Gastroesophageal sphincter (tissue), 2 donors: ENCODE data around the gene GRK5.

Source experiments
- EP300 ChIP-seq: sonication (generic); formaldehyde crosslinking; IDR thresholded peaks from one replicate; pipeline ENCODE4 v1.6.1; 2017; ENCODE audit warnings: antibody characterized with exemption, mild to moderate bottlenecking
- POLR2A ChIP-seq, 2 donors: fragments of 450-650 bp; IDR thresholded peaks; one replicate each; pipeline ENCODE4 v1.6.1; 2017; ENCODE audit warnings: antibody characterized with exemption in 2 of 2, mild to moderate bottlenecking in 2 of 2, moderate library complexity in 1 of 2

DNA sequence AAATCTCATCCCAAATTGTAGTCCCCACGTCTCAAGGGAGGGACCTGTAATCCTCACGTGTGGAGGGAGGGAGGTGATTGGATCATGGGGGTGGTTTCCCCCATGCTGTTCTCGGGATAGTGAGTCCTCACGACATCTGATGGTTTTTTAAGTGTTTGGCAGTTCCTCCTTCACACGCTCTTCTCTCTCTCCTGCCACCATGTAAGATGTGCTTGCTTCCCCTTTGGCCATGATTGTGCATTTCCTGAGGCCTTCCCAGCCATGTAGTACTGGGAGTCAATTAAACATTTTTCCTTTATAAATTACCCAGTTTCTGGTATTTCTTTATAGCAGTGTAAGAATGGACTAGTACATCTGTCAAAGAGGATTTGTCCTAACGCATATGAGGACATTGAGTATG is 275.6 kb downstream of the GRK5 start:
- TF ChIP-seq POLR2A (IDR thresholded peaks at IDR 0.05) (no peak), EP300 (no peak)
